ENCODE results near the gene AADAC.

GRCh38 chr3:151806838-151807237 is 7.1 kb upstream of the AADAC start:
- TF ChIP-seq POLR2A (IDR thresholded peaks at IDR 0.05; ENCODE audit: low read length), result no peak
- no peak for TF ChIP-seq GATA1 (IDR thresholded peaks at IDR 0.05; ENCODE audit: low read depth, low read length)
